Spinal cord (tissue), 10 donors: Measurements from ENCODE around the gene NR4A2. TPM values are rescaled to one million over a fixed set of nuclear protein-coding genes. Genes with fewer than 3 reads are reported as not detected.
A peak's percentile ranks its signal among the peaks of the same experiment; 100 is the strongest.
"Not testable (repeated sequence)": the region's sequence is repeated elsewhere in the genome, so short reads cannot be mapped to it uniquely, and the experiment has no call there.

Source experiments
- DNase-seq, 6 donors: peaks; one replicate each; pipeline versions ENCODE4 v3.0.0 to v3.0.0-alpha.2; 2013 to 2015; ENCODE audit warnings: low spot score in 6 of 6, low read depth in 4 of 6
- H3K27ac ChIP-seq: one replicate; pipeline ENCODE4 v1.5.1; 2013; ENCODE audit warnings: low read depth, low read length, control low read depth
- H3K27me3 ChIP-seq: one replicate; pipeline ENCODE4 v1.6.1; 2013; ENCODE audit warnings: low read length; ENCODE audit not compliant: control insufficient read depth, insufficient read depth
- H3K36me3 ChIP-seq: one replicate; pipeline ENCODE4 v1.6.1; 2013; ENCODE audit warnings: low read length; ENCODE audit not compliant: control insufficient read depth, insufficient read depth
- H3K4me1 ChIP-seq: one replicate; pipeline ENCODE4 v1.6.1; 2013; ENCODE audit warnings: low read length; ENCODE audit not compliant: control insufficient read depth, insufficient read depth
- H3K4me3 ChIP-seq: one replicate; pipeline ENCODE4 v1.5.1; 2013; ENCODE audit warnings: low read depth, low read length, control low read depth
- H3K9me3 ChIP-seq: one replicate; pipeline ENCODE4 v1.6.1; 2013; ENCODE audit warnings: low read length; ENCODE audit not compliant: control insufficient read depth, insufficient read depth
- WGBS: methylation state at CpG from one replicate; pipeline ENCODE4 v1.1.5; 2013; ENCODE audit warnings: missing lambda C conversion rate; ENCODE audit not compliant: insufficient coverage; 5-methylcytosine and 5-hydroxymethylcytosine counted together
- polyA plus RNA-seq, 2 donors: library from polyadenylated mRNA; unstranded; fragments of 120-200 nt; gene quantifications; one replicate each; pipeline ENCODE4 v1.2.1, GENCODE V29; 2013; ENCODE audit not compliant: insufficient read length in 2 of 2
- total RNA-seq, 2 donors: library from RNA; depleted of rRNA in 1 of 2; stranded (reverse); fragments of 120-200 nt in 1 of 2; fragments of >200 nt in 1 of 2; gene quantifications; one replicate each; pipeline versions ENCODE4 v1.2.3 to v1.2.4, GENCODE V29; 2013 to 2014
- donor health status: healthy.

The NR4A2 gene
- total and polyA plus RNA-seq, 4 donors: 4.0 to 7.6 (median 5.8) TPM

DNA sequence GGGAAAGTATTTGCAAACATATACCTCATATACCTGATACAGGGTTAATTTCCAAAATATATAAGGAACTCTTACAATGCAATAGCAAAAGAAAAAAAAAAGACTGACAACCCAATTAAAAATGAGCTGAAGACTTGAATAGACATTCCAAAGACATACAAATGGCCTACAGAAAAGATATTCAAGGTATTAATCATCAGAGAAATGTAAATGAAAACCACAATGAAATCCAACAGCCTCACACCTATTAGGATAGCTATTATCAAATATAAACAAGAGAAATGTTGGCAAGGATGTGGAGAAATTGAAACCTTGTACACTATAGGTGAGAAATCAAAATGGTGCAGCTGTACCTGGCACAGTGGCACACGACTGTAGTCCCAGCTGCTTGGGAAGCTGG, 25.7 kb downstream of the NR4A2 start:
- no peaks in the 10 kb centered on the region for H3K9me3 ChIP-seq
- no peaks in the 10 kb centered on the region for H3K36me3 ChIP-seq
- H3K27me3 ChIP-seq: no peaks in the 10 kb centered on the region
- no peak overlapping the region for H3K4me3 ChIP-seq
- WGBS: 80% methylated on average over 1 of the region's 1 CpG
- H3K27ac ChIP-seq: no peak overlapping the region
- H3K4me1 ChIP-seq: no peaks in the 10 kb centered on the region
- no peak for DNase-seq

DNA sequence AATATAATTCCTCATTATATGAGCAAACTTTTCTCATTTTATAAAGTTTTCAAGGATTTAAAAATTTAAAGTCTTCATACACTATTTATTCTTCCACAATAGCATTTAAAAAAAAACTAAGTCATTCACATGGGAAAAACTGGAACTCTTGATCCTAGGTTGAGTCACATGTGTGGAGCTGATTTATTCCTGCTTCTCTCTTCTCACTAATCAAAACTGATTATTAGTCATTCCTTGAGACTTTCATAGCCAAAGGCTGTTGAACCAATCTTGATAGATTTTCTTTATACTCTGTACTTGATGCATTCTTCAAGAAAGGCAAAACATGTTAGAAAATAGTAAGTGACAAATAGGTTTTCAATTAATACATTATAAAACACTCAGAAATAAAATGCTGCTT, 27.4 kb downstream of the NR4A2 start:
- DNase-seq: no peak
- Histone ChIP-seq H3K4me1 (no peaks in the 10 kb centered on the region), H3K36me3 (no peaks in the 10 kb centered on the region), H3K9me3 (no peaks in the 10 kb centered on the region), H3K4me3 (no peak overlapping the region), H3K27me3 (no peaks in the 10 kb centered on the region), H3K27ac (no peak overlapping the region)

DNA sequence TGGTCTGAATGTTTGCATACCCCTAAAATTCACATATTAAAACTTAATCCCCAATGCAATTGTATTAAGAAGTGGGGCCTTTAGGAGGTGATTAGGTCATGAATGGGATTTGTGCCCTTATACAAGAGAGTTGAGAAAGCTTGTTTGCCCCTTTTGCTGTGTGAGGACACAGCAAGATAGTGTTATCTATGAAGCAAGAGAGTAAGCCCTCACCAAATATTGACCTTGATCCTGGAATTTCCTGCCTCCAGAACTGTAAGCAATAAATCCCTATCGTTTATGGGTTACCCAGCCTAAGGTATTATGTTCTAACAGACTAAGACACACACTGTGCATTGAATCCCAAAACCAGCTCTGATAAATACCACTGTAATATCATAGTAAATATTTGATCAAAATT, 32.2 kb downstream of the NR4A2 start:
- no peak for DNase-seq
- Histone ChIP-seq H3K27me3 (no peaks in the 10 kb centered on the region), H3K27ac (no peak overlapping the region), H3K4me3 (no peak overlapping the region), H3K9me3 (no peaks in the 10 kb centered on the region), H3K36me3 (no peaks in the 10 kb centered on the region), H3K4me1 (no peaks in the 10 kb centered on the region)
- 60% methylated on average over 1 of the region's 1 CpG for WGBS

DNA sequence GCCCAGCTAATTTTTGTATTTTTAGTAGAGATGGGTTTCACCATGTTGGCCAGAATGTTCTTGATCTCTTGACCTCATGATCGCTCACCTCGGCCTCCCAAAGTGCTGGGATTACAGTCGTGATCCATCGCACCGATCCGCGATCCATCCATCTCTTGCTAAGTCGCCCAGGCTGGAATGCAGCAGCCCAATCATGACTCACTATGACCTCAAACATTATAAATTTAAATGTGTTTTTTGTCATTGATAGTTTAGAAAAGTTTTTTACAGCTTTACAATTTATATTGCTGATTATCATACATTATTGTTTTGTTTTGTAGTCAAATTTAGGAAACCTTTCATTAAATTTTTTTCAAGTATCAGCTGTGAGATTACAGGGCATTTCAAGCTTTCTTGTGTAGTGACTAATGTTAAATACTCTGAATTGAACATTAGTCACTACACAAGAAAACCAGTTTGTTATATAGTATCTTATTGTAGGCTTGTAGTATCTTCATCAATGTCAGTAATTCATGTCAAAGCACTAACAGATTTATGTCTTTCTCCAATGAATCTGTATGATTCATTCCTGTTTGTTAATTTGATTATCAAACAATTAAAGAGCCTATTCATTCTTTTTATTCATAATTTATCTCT, 37.5 kb downstream of the NR4A2 start:
- H3K9me3 ChIP-seq: no peaks in the 10 kb centered on the region
- 100% methylated on average over 2 of the region's 8 CpGs for WGBS
- no peaks in the 10 kb centered on the region for H3K4me1 ChIP-seq
- H3K4me3 ChIP-seq: no peak overlapping the region
- no peaks in the 10 kb centered on the region for H3K27me3 ChIP-seq
- no peak for DNase-seq
- H3K27ac ChIP-seq: no peak overlapping the region
- H3K36me3 ChIP-seq: no peaks in the 10 kb centered on the region

DNA sequence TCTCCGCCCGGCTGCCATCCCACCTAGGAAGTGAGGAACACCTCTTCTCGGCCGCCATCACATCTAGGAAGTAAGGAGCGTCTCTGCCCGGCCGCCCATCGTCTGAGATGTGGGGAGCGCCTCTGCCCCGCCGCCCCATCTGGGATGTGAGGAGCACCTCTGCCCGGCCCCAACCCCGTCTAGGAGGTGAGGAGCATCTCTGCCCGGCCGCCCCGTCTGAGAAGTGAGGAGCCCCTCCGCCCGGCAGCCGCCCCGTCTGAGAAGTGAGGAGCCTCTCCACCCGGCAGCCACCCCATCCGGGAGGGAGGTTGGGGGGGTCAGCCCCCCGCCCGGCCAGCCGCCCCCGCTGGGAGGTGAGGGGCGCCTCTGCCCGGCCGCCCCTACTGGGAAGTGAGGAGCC, 39.1 kb downstream of the NR4A2 start:
- not testable (repeated sequence) for H3K9me3 ChIP-seq, H3K36me3 ChIP-seq, DNase-seq, H3K27ac ChIP-seq, H3K27me3 ChIP-seq, H3K4me3 ChIP-seq, H3K4me1 ChIP-seq
- no CpG with 5 or more reads among the region's 29 CpGs for WGBS

DNA sequence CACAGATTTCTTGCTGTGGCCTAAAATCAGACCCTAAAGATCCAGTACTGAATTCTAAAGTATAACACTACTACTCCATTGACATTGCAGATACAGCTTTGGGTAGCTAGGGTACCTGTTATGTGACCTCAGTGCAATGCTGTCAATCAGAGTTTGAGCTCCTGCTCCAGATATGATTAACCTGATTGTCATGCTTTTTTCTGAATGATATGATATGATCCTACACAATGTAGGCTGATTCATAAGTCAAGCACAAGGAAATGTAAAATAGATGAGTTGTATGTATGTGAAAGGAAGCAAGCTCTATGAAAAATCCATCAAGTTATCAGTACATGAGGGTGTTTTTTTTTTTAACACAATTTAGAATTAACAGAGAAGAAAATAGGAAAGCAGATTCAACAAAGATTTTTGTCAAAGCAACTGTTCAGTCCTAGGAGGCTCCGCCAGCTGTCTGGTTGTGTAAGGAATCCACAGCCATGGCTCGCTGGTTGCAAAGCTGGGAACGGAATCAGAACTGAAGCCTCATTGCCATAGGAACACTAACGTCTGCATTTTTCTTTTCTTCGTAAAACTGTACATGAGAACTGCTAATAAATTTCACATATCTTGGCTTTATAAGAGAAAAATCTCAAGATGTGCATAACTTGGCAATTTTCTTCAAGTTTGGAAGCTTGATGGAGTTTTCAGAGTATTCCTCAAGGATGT, 52.9 kb downstream of the NR4A2 start:
- Histone ChIP-seq H3K27me3 (no peaks in the 10 kb centered on the region), H3K4me1 (no peaks in the 10 kb centered on the region), H3K36me3 (no peaks in the 10 kb centered on the region), H3K9me3 (no peaks in the 10 kb centered on the region), H3K27ac (no peak overlapping the region), H3K4me3 (no peak overlapping the region)
- no CpG with 5 or more reads among the region's 5 CpGs for WGBS
- DNase-seq: peak in 2 of 6 donors; percentile 9 to 43

Other genes with a start within 250 kb of the NR4A2 start
- 10 to 100 TPM; 54.8 to 92.4 TPM for gene GPD2, start 103.7 kb upstream of the NR4A2 start, total RNA-seq
- 10 to 100 TPM; 30.6 to 45.9 TPM for gene GPD2, start 103.7 kb upstream of the NR4A2 start, polyA plus RNA-seq